Small intestine (tissue), 7 donors: ENCODE measurements around the gene TNFRSF21. TPM values are rescaled to one million over a fixed set of nuclear protein-coding genes. Genes with fewer than 3 reads are reported as not detected.

Source experiments
- DNase-seq, 2 donors: peaks; one replicate each; pipeline versions ENCODE4 v3.0.0 to v3.0.0-alpha.2; 2013
- FAIRE-seq: peaks from 2 replicates; lab custom pipeline; 2012; peaks lifted over from hg19 to GRCh38; lab: Jason Lieb, UNC
- H3K27ac ChIP-seq, 3 donors: one replicate each; pipeline ENCODE4 v1.5.1; 2013; ENCODE audit warnings: low read length in 2 of 3, mild to moderate bottlenecking in 2 of 3, control low read depth in 1 of 3, inconsistent platforms in 1 of 3, low read depth in 1 of 3, moderate library complexity in 1 of 3
- H3K27me3 ChIP-seq, 3 donors: one replicate each; pipeline ENCODE4 v1.6.1; 2013; ENCODE audit warnings: low read length in 3 of 3, inconsistent platforms in 1 of 3; ENCODE audit not compliant: control insufficient read depth in 3 of 3, insufficient read depth in 3 of 3
- H3K36me3 ChIP-seq, 3 donors: one replicate each; pipeline ENCODE4 v1.6.1; 2013; ENCODE audit warnings: low read length in 3 of 3, inconsistent platforms in 1 of 3, low read depth in 1 of 3, mild to moderate bottlenecking in 1 of 3, moderate library complexity in 1 of 3; ENCODE audit not compliant: control insufficient read depth in 3 of 3, insufficient read depth in 2 of 3
- H3K4me1 ChIP-seq, 3 donors: one replicate each; pipeline ENCODE4 v1.6.1; 2013; ENCODE audit warnings: low read length in 2 of 3, inconsistent platforms in 1 of 3, low read depth in 1 of 3, mild to moderate bottlenecking in 1 of 3, moderate library complexity in 1 of 3; ENCODE audit not compliant: control insufficient read depth in 3 of 3, insufficient read depth in 2 of 3
- H3K4me3 ChIP-seq, 3 donors: one replicate each; pipeline ENCODE4 v1.5.1; 2013; ENCODE audit warnings: low read length in 3 of 3, control low read depth in 1 of 3, inconsistent platforms in 1 of 3, low read depth in 1 of 3, mild to moderate bottlenecking in 1 of 3, moderate library complexity in 1 of 3
- H3K9me3 ChIP-seq, 2 donors: one replicate each; pipeline ENCODE4 v1.6.1; 2013; ENCODE audit warnings: low read depth in 1 of 2, low read length in 1 of 2; ENCODE audit not compliant: control insufficient read depth in 2 of 2, insufficient read depth in 1 of 2
- WGBS, 3 donors: extraction: QIAGEN DNeasy Blood & Tissue Kit; methylation state at CpG; one replicate each; pipeline ENCODE4 v1.1.7; 2013; 5-methylcytosine and 5-hydroxymethylcytosine counted together
- polyA plus RNA-seq, 4 donors: library from polyadenylated mRNA; stranded (reverse) in 3 of 4; unstranded in 1 of 4; fragments of 200-250 nt in 3 of 4; fragments of 120-200 nt in 1 of 4; gene quantifications; one replicate each; pipeline versions ENCODE4 v1.2.1 to v1.2.3, GENCODE V29; 2013
- donor health status: healthy with polysubstance abuse.
- donor health status: control.
- donor health status: control.
- donor health status: Bipolar disorder and iron deficiency.
- donor health status: healthy.

TNFRSF21 gene
- polyA plus RNA-seq, 4 donors: 5.4 to 28.8 (median 7.6) TPM

GRCh38 chr6:47250302-47250701 is 59.4 kb downstream of the TNFRSF21 start:
- Histone ChIP-seq H3K9me3 (no peaks in the 10 kb centered on the region), H3K36me3 (peaks cover 0 to 9% (median 2%) of the 10 kb centered on the region in 3 donors), H3K4me3 (no peak overlapping the region), H3K4me1 (peaks cover 2 to 17% (median 16%) of the 10 kb centered on the region in 3 donors), H3K27me3 (no peaks in the 10 kb centered on the region), H3K27ac (no peak overlapping the region)
- 84 to 92% (median 86%) methylated on average over 1 of the region's 1 CpG for WGBS, 3 donors
- no peak for FAIRE-seq
- no peak for DNase-seq

- H3K4me1 ChIP-seq: peaks cover 2 to 17% (median 16%) of the 10 kb centered on the region in 3 donors
- FAIRE-seq: no peak
- no peak overlapping the region for H3K27ac ChIP-seq
- H3K4me3 ChIP-seq: no peak overlapping the region
- no peaks in the 10 kb centered on the region for H3K27me3 ChIP-seq
- 53 to 69% (median 61%) methylated on average over 1 of the region's 1 CpG for WGBS, 3 donors
- DNase-seq: no peak
- peaks cover 0 to 9% (median 2%) of the 10 kb centered on the region in 3 donors for H3K36me3 ChIP-seq
- no peaks in the 10 kb centered on the region for H3K9me3 ChIP-seq
Observed at GRCh38 chr6:47248446-47248845, 61.3 kb downstream of the TNFRSF21 start.

- H3K27ac ChIP-seq: peak overlapping the region; percentile 29 to 65 (median 60)
- FAIRE-seq: no peak
- peak; percentile 53 to 74 for DNase-seq
- H3K36me3 ChIP-seq: no peaks in the 10 kb centered on the region
- 17 to 21% (median 20%) methylated on average over 2 of the region's 2 CpGs for WGBS, 3 donors
- peaks cover 2 to 22% (median 18%) of the 10 kb centered on the region in 3 donors for H3K4me1 ChIP-seq
- H3K27me3 ChIP-seq: no peaks in the 10 kb centered on the region
- H3K9me3 ChIP-seq: no peaks in the 10 kb centered on the region
- no peak overlapping the region for H3K4me3 ChIP-seq
Observed at GRCh38 chr6:47247227-47247797, 62.4 kb downstream of the TNFRSF21 start.

GRCh38 chr6:47246551-47246950 is 63.2 kb downstream of the TNFRSF21 start:
- WGBS, 3 donors: 33 to 48% (median 42%) methylated on average over 2 of the region's 2 CpGs
- H3K27me3 ChIP-seq: no peaks in the 10 kb centered on the region
- no peak overlapping the region for H3K27ac ChIP-seq
- H3K36me3 ChIP-seq: no peaks in the 10 kb centered on the region
- peaks cover 2 to 25% (median 22%) of the 10 kb centered on the region in 3 donors for H3K4me1 ChIP-seq
- no peak for DNase-seq
- no peak for FAIRE-seq
- H3K4me3 ChIP-seq: no peak overlapping the region
- H3K9me3 ChIP-seq: no peaks in the 10 kb centered on the region

- Histone ChIP-seq H3K27me3 (no peaks in the 10 kb centered on the region), H3K9me3 (no peaks in the 10 kb centered on the region), H3K36me3 (no peaks in the 10 kb centered on the region), H3K4me1 (peaks cover 2 to 25% (median 22%) of the 10 kb centered on the region in 3 donors), H3K27ac (no peak overlapping the region), H3K4me3 (no peak overlapping the region)
- WGBS, 3 donors: 50 to 61% (median 52%) methylated on average over 2 of the region's 2 CpGs
- no peak for DNase-seq
- FAIRE-seq: no peak
Observed at GRCh38 chr6:47245745-47246371, 63.8 kb downstream of the TNFRSF21 start.

- Histone ChIP-seq H3K27me3 (no peaks in the 10 kb centered on the region), H3K4me3 (no peak overlapping the region), H3K27ac (peak overlapping the region in 2 of 3 donors; percentile 53), H3K36me3 (peaks cover 0 to 2% (median 0%) of the 10 kb centered on the region in 3 donors), H3K4me1 (peaks cover 6 to 36% (median 22%) of the 10 kb centered on the region in 3 donors), H3K9me3 (no peaks in the 10 kb centered on the region)
- 19 to 34% (median 28%) methylated on average over 14 of the region's 14 CpGs for WGBS, 3 donors
- FAIRE-seq (no peak), DNase-seq (peak; percentile 92 to 93)
Observed at GRCh38 chr6:47242483-47243386, 67.0 kb downstream of the TNFRSF21 start.

GRCh38 chr6:47241742-47242482 is 67.8 kb downstream of the TNFRSF21 start:
- DNase-seq: no peak
- Histone ChIP-seq H3K4me1 (peaks cover 3 to 32% (median 15%) of the 10 kb centered on the region in 3 donors), H3K36me3 (peaks cover 0 to 2% (median 0%) of the 10 kb centered on the region in 3 donors), H3K4me3 (no peak overlapping the region), H3K9me3 (no peaks in the 10 kb centered on the region), H3K27ac (peak overlapping the region in 2 of 3 donors; percentile 28 to 53), H3K27me3 (no peaks in the 10 kb centered on the region)
- no peak for FAIRE-seq
- WGBS, 3 donors: 62 to 71% (median 69%) methylated on average over 4 of the region's 4 CpGs
